OCI-LY3 (cell line): ENCODE data around the gene TBX18.

Experiments used
- EZH2phosphoT487 ChIP-seq: fragments of 200-600 bp; shearing (Covaris generic); IDR thresholded peaks from 2 replicates; pipeline ENCODE4 v1.6.1; 2018; ENCODE audit warnings: antibody characterized with exemption, mixed run types, low read depth
- TF ChIP-seq, protein P1 (sequence below): fragments of 200-600, 300-600 bp; sonication (generic); IDR thresholded peaks from 2 replicates; pipeline ENCODE4 v1.5.1; 2014; ENCODE audit warnings: antibody characterized with exemption, low read length, low read depth

DNA sequence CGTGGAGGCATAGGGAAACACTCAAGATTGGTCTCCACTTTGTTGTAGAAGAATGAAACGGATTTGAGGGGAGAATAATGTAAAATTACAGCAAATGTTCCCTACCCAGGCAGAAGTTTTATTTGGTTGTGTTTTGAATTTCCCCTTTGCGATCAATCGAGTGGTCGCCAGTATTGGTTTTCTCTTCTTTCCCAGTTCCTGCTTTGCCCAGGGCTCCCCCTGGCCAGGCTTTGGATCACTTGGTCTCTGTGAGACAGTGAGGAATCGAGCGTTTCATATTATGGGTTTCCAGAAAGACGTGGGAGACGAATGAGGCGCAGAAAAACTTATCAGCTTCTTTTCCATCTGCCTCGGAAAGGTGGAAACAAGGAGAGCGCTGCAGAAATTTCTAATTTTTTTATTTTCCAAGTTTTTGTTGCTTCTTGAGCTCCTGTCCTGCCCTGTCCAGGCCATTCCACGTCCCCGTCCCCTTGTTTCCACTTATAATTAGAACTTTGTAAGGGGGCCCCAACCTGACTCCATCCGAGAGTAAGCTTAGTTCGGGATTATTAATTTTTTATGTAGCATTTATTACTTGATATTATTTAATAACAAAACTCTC is 7.5 kb upstream of the TBX18 start:
- TF ChIP-seq, protein P1, sequence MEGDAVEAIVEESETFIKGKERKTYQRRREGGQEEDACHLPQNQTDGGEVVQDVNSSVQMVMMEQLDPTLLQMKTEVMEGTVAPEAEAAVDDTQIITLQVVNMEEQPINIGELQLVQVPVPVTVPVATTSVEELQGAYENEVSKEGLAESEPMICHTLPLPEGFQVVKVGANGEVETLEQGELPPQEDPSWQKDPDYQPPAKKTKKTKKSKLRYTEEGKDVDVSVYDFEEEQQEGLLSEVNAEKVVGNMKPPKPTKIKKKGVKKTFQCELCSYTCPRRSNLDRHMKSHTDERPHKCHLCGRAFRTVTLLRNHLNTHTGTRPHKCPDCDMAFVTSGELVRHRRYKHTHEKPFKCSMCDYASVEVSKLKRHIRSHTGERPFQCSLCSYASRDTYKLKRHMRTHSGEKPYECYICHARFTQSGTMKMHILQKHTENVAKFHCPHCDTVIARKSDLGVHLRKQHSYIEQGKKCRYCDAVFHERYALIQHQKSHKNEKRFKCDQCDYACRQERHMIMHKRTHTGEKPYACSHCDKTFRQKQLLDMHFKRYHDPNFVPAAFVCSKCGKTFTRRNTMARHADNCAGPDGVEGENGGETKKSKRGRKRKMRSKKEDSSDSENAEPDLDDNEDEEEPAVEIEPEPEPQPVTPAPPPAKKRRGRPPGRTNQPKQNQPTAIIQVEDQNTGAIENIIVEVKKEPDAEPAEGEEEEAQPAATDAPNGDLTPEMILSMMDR, result no peak
- no peak for TF ChIP-seq EZH2phosphoT487
